Ovary (tissue), 9 donors: Measurements from ENCODE around the gene ARID5B. TPM values are rescaled to one million over a fixed set of nuclear protein-coding genes. Genes with fewer than 3 reads are reported as not detected.

Experiments
- DNase-seq, 5 donors: peaks; one replicate each; pipeline ENCODE4 v3.0.0-alpha.2; 2019 to 2020
- H3K27ac ChIP-seq, 2 donors: fragments of 200-600 bp; one replicate each; pipeline versions ENCODE4 v1.5.1 to v1.8.0; 2019 to 2022
- H3K27me3 ChIP-seq: fragments of 200-600 bp; one replicate; pipeline ENCODE4 v1.8.0; 2022
- H3K36me3 ChIP-seq: fragments of 200-600 bp; sonication (generic); one replicate; pipeline ENCODE4 v1.5.1; 2019
- H3K4me1 ChIP-seq: one replicate; pipeline ENCODE4 v1.8.1; 2013; ENCODE audit warnings: mild to moderate bottlenecking, moderate library complexity; ENCODE audit not compliant: insufficient read depth
- H3K4me3 ChIP-seq: fragments of 200-600 bp; sonication (generic); one replicate; pipeline ENCODE4 v1.5.1; 2017
- H3K9me3 ChIP-seq, 2 donors: fragments of 200-600 bp in 1 of 2; sonication (generic) in 1 of 2; one replicate each; pipeline versions ENCODE4 v1.5.1 to v1.8.1; 2013 to 2019; ENCODE audit warnings: mild to moderate bottlenecking in 1 of 2, moderate library complexity in 1 of 2
- CTCF ChIP-seq, 3 donors: fragments of 450-650 bp in 2 of 3; fragments of 200-600 bp in 1 of 3; IDR thresholded peaks; one replicate each; pipeline versions ENCODE4 v1.5.1 to v1.8.0; 2016 to 2022; ENCODE audit warnings: antibody characterized with exemption in 3 of 3, mild to moderate bottlenecking in 1 of 3
- EP300 ChIP-seq: sonication (generic); formaldehyde crosslinking; IDR thresholded peaks from one replicate; pipeline ENCODE4 v1.6.1; 2017; ENCODE audit warnings: antibody characterized with exemption
- POLR2A ChIP-seq: fragments of 450-650 bp; IDR thresholded peaks from one replicate; pipeline ENCODE4 v1.6.1; 2017; ENCODE audit warnings: antibody characterized with exemption, mild to moderate bottlenecking, moderate library complexity
- WGBS, 3 donors: extraction: QIAGEN DNeasy Blood & Tissue Kit in 1 of 3; methylation state at CpG; one replicate each; pipeline versions ENCODE4 v1.1.5 to v1.1.7; 2013 to 2017; 5-methylcytosine and 5-hydroxymethylcytosine counted together
- intact Hi-C, 4 donors: fragments of 100-400 bp; cut with DNase I; formaldehyde crosslinking; loops; one replicate each; pipeline versions ENCODE4 v1.11.0 to v1.15.1; 2022 to 2023
- polyA plus RNA-seq, 2 donors: library from polyadenylated mRNA; stranded (reverse); fragments of 200-250 nt in 1 of 2; fragments of 350-450 nt in 1 of 2; fragmentation: Illumina TruSeq in 1 of 2; extraction: RNeasy Lipid Tissue Mini Kit (QIAGEN cat#74804) in 1 of 2; gene quantifications; one replicate each; pipeline ENCODE4 v1.2.3, GENCODE V29; 2013 to 2014
- total RNA-seq, 7 donors: library from RNA; depleted of rRNA in 2 of 7; stranded (reverse); fragments of >200 nt in 2 of 7; fragmentation: NEBNext Ultra II Directional in 3 of 7; extraction: Animal tissue kit (Norgen Biotek cat#: 25700) in 3 of 7; gene quantifications; one replicate each; pipeline versions ENCODE4 v1.1.0 to v1.2.4, GENCODE V29; 2016 to 2023
- donor health status: DM: no; HTN: no; CAD: no; lungs with moderate emphysema.
- donor health status: DM: no; HTN: no; CAD: no.
- donor health status: Bipolar disorder and iron deficiency.
- donor health status: DM: yes; HTN: yes; CAD: no.
- donor health status: DM: no; HTN: no; CAD: no.
- donor health status: DM: yes; HTN: yes; CAD: no.

ARID5B gene
- total and polyA plus RNA-seq, 9 donors, result 18.3 to 61.8 (median 28.3) TPM

- Histone ChIP-seq H3K36me3 (no peaks in the 10 kb centered on the region), H3K27ac (no peak overlapping the region), H3K4me3 (no peak overlapping the region), H3K9me3 (no peaks in the 10 kb centered on the region), H3K27me3 (no peaks in the 10 kb centered on the region), H3K4me1 (no peaks in the 10 kb centered on the region)
- intact Hi-C loops, result no loop called here
- TF ChIP-seq POLR2A, result no peak
- TF ChIP-seq EP300, result no peak
- TF ChIP-seq CTCF (IDR thresholded peaks at IDR 0.05), result no peak
- 82 to 94% (median 90%) methylated on average over 5 of the region's 5 CpGs for WGBS, 3 donors
- no peak for DNase-seq
Observed at GRCh38 chr10:61978965-61979364, 77.5 kb downstream of the ARID5B start.

- no peak for TF ChIP-seq POLR2A
- Histone ChIP-seq H3K27ac (no peak overlapping the region), H3K36me3 (no peaks in the 10 kb centered on the region), H3K4me3 (no peak overlapping the region), H3K27me3 (no peaks in the 10 kb centered on the region), H3K4me1 (peaks cover 1% of the 10 kb centered on the region), H3K9me3 (no peaks in the 10 kb centered on the region)
- WGBS, 3 donors, result 44 to 81% (median 63%) methylated on average over 1 of the region's 1 CpG
- DNase-seq, result no peak
- intact Hi-C loops, result no loop called here
Observed at GRCh38 chr10:61981460-61981859, 80.0 kb downstream of the ARID5B start.

- intact Hi-C loops, result no loop called here
- Histone ChIP-seq H3K27ac (no peak overlapping the region), H3K27me3 (no peaks in the 10 kb centered on the region), H3K4me3 (no peak overlapping the region), H3K36me3 (no peaks in the 10 kb centered on the region), H3K4me1 (peaks cover 4% of the 10 kb centered on the region), H3K9me3 (no peaks in the 10 kb centered on the region)
- no peak for DNase-seq
- WGBS, 3 donors, result 94 to 99% (median 96%) methylated on average over 4 of the region's 4 CpGs
- TF ChIP-seq POLR2A (no peak), CTCF (IDR thresholded peaks at IDR 0.05) (no peak), EP300 (no peak)
Observed at GRCh38 chr10:61983255-61983654, 81.8 kb downstream of the ARID5B start.

- DNase-seq, result no peak
- TF ChIP-seq CTCF (IDR thresholded peaks at IDR 0.05) (no peak), POLR2A (no peak), EP300 (no peak)
- H3K27ac ChIP-seq, result no peak overlapping the region
- H3K36me3 ChIP-seq, result no peaks in the 10 kb centered on the region
- peaks cover 5% of the 10 kb centered on the region for H3K4me1 ChIP-seq
- no peaks in the 10 kb centered on the region for H3K9me3 ChIP-seq
- whole genome bisulfite sequencing, 3 donors, result 91 to 98% (median 93%) methylated on average over 3 of the region's 3 CpGs
- intact Hi-C loops, result no loop called here
- H3K27me3 ChIP-seq, result no peaks in the 10 kb centered on the region
- H3K4me3 ChIP-seq, result no peak overlapping the region
Observed at GRCh38 chr10:61984803-61985418, 83.4 kb downstream of the ARID5B start.

- WGBS, 3 donors, result 53 to 69% (median 67%) methylated on average over 5 of the region's 5 CpGs
- H3K9me3 ChIP-seq, result no peaks in the 10 kb centered on the region
- no peak overlapping the region for H3K27ac ChIP-seq
- H3K4me3 ChIP-seq, result no peak overlapping the region
- TF ChIP-seq POLR2A (no peak), CTCF (IDR thresholded peaks at IDR 0.05) (no peak), EP300 (no peak)
- intact Hi-C loops, result no loop called here
- no peak for DNase-seq
- no peaks in the 10 kb centered on the region for H3K36me3 ChIP-seq
- H3K4me1 ChIP-seq, result peaks cover 5% of the 10 kb centered on the region
- H3K27me3 ChIP-seq, result no peaks in the 10 kb centered on the region
Observed at GRCh38 chr10:61985715-61986114, 84.2 kb downstream of the ARID5B start.
